Fibroblast of skin of scalp (primary cell): ENCODE results near the gene KCNH2.
"Not testable (repeated sequence)": the region's sequence is repeated elsewhere in the genome, so short reads cannot be mapped to it uniquely, and the experiment has no call there.

Experiments used
- DNase-seq: peaks from one replicate; pipeline ENCODE4 v3.0.0-alpha.2; 2013

Gene KCNH2

GRCh38 chr7:150934045-150934766 lies 43.9 kb downstream of the KCNH2 start:
- no peak for DNase-seq

- DNase-seq, result no peak
Observed at GRCh38 chr7:150931199-150931869, 46.8 kb downstream of the KCNH2 start.

- no peak for DNase-seq
Observed at GRCh38 chr7:150928541-150928940, 49.6 kb downstream of the KCNH2 start.

GRCh38 chr7:150927956-150928344 lies 50.2 kb downstream of the KCNH2 start:
- peak; percentile 32 for DNase-seq

- DNase-seq, result no peak
Observed at GRCh38 chr7:150927157-150927955, 50.8 kb downstream of the KCNH2 start.

- DNase-seq, result no peak
Observed at GRCh38 chr7:150926066-150926465, 52.1 kb downstream of the KCNH2 start.

- DNase-seq, result no peak
Observed at GRCh38 chr7:150924369-150924781, 53.7 kb downstream of the KCNH2 start.

GRCh38 chr7:150923802-150924201 lies 54.3 kb downstream of the KCNH2 start:
- no peak for DNase-seq

GRCh38 chr7:150923196-150923595 lies 54.9 kb downstream of the KCNH2 start:
- DNase-seq, result no peak

- DNase-seq, result no peak
Observed at GRCh38 chr7:150919160-150919559, 59.0 kb downstream of the KCNH2 start.

GRCh38 chr7:150918378-150918777 lies 59.7 kb downstream of the KCNH2 start:
- no peak for DNase-seq

- DNase-seq, result no peak
Observed at GRCh38 chr7:150917969-150918368, 60.2 kb downstream of the KCNH2 start.

GRCh38 chr7:150916670-150917069 lies 61.5 kb downstream of the KCNH2 start:
- no peak for DNase-seq

GRCh38 chr7:150914966-150915365 lies 63.2 kb downstream of the KCNH2 start:
- DNase-seq, result no peak

- no peak for DNase-seq
Observed at GRCh38 chr7:150914196-150914595, 63.9 kb downstream of the KCNH2 start.

GRCh38 chr7:150912427-150912826 lies 65.7 kb downstream of the KCNH2 start:
- no peak for DNase-seq

GRCh38 chr7:150911590-150912267 lies 66.4 kb downstream of the KCNH2 start:
- no peak for DNase-seq

- DNase-seq, result no peak
Observed at GRCh38 chr7:150910996-150911422, 67.1 kb downstream of the KCNH2 start.

GRCh38 chr7:150910305-150910995 lies 67.7 kb downstream of the KCNH2 start:
- DNase-seq, result not testable (repeated sequence)

GRCh38 chr7:150909200-150909995 lies 68.7 kb downstream of the KCNH2 start:
- no peak for DNase-seq

- no peak for DNase-seq
Observed at GRCh38 chr7:150908173-150908572, 69.9 kb downstream of the KCNH2 start.
